GM19043 (cell line): ENCODE data around the gene DMD.
"Not testable (repeated sequence)": the region's sequence is repeated elsewhere in the genome, so short reads cannot be mapped to it uniquely, and the experiment has no call there.

Experiments used
- ATAC-seq: cut with Tn5 transposase; IDR thresholded peaks from one replicate; pipeline ENCODE4 v1.9.1; 2021; ENCODE audit warnings: low read depth; ENCODE audit not compliant: unreplicated experiment

DMD gene

GRCh38 chrX:33160273-33160672 lies 51.1 kb downstream of the DMD start:
- no peak for ATAC-seq

GRCh38 chrX:33156152-33156726 lies 55.1 kb downstream of the DMD start:
- ATAC-seq = no peak

GRCh38 chrX:33149580-33149979 lies 61.8 kb downstream of the DMD start:
- ATAC-seq = no peak

- ATAC-seq = no peak
Measured at GRCh38 chrX:33149085-33149484, 62.3 kb downstream of the DMD start.

GRCh38 chrX:33142331-33142730 lies 69.0 kb downstream of the DMD start:
- ATAC-seq = no peak

- no peak for ATAC-seq
Measured at GRCh38 chrX:33138677-33139249, 72.6 kb downstream of the DMD start.

GRCh38 chrX:33134164-33134563 lies 77.2 kb downstream of the DMD start:
- no peak for ATAC-seq

GRCh38 chrX:33133320-33133719 lies 78.0 kb downstream of the DMD start:
- ATAC-seq = no peak

GRCh38 chrX:33132569-33132968 lies 78.8 kb downstream of the DMD start:
- ATAC-seq = no peak

- ATAC-seq = no peak
Measured at GRCh38 chrX:33129607-33130006, 81.7 kb downstream of the DMD start.

- ATAC-seq = no peak
Measured at GRCh38 chrX:33128048-33128805, 83.1 kb downstream of the DMD start.

- ATAC-seq = no peak
Measured at GRCh38 chrX:33126469-33126868, 84.9 kb downstream of the DMD start.

GRCh38 chrX:33109858-33110257 lies 101.5 kb downstream of the DMD start:
- ATAC-seq = no peak

GRCh38 chrX:33106737-33107136 lies 104.6 kb downstream of the DMD start:
- ATAC-seq = no peak

GRCh38 chrX:33095079-33095478 lies 116.3 kb downstream of the DMD start:
- ATAC-seq = no peak

GRCh38 chrX:33087411-33087810 lies 123.9 kb downstream of the DMD start:
- ATAC-seq = no peak

GRCh38 chrX:33086886-33087285 lies 124.5 kb downstream of the DMD start:
- ATAC-seq = no peak

- no peak for ATAC-seq
Measured at GRCh38 chrX:33082371-33082770, 129.0 kb downstream of the DMD start.

- no peak for ATAC-seq
Measured at GRCh38 chrX:33078273-33078672, 133.1 kb downstream of the DMD start.

- ATAC-seq = not testable (repeated sequence)
Measured at GRCh38 chrX:33073660-33074059, 137.7 kb downstream of the DMD start.

GRCh38 chrX:33065415-33065814 lies 145.9 kb downstream of the DMD start:
- ATAC-seq = no peak

- ATAC-seq = no peak
Measured at GRCh38 chrX:33062041-33062440, 149.3 kb downstream of the DMD start.
